NB4 (cell line): ENCODE measurements around the gene DGCR6L.
"Not testable (repeated sequence)": the region's sequence is repeated elsewhere in the genome, so short reads cannot be mapped to it uniquely, and the experiment has no call there.

Experiments
- DNase-seq: peaks from one replicate; pipeline ENCODE4 v3.0.0; 2010; ENCODE audit warnings: low read depth
- H3K4me3 ChIP-seq: one replicate; pipeline ENCODE4 v1.5.1; 2011; ENCODE audit warnings: mild to moderate bottlenecking, low read depth, low read length, moderate library complexity
- CTCF ChIP-seq: IDR thresholded peaks from one replicate; pipeline ENCODE4 v1.5.1; 2012; ENCODE audit warnings: low read depth, low read length
- MYC ChIP-seq: IDR thresholded peaks from 2 replicates; pipeline ENCODE4 v1.6.1; 2011; ENCODE audit warnings: low read depth, low read length
- POLR2A ChIP-seq: IDR thresholded peaks from 2 replicates; pipeline ENCODE4 v1.6.1; 2011; ENCODE audit warnings: mild to moderate bottlenecking; ENCODE audit not compliant: insufficient read length; ENCODE audit errors: extremely low read depth
- TF ChIP-seq, protein P1 (sequence below): IDR thresholded peaks from 2 replicates; pipeline ENCODE4 v1.6.1; 2011; ENCODE audit warnings: low read depth, low read length

The DGCR6L gene

GRCh38 chr22:20285473-20286311, 34.2 kb downstream of the DGCR6L start:
- H3K4me3 ChIP-seq = not testable (repeated sequence)
- DNase-seq = peak; percentile 72
- peak; percentile 63 for TF ChIP-seq CTCF

- no peak for DNase-seq
- TF ChIP-seq, protein P1, sequence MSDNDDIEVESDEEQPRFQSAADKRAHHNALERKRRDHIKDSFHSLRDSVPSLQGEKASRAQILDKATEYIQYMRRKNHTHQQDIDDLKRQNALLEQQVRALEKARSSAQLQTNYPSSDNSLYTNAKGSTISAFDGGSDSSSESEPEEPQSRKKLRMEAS = no peak
- TF ChIP-seq MYC (no peak), CTCF (no peak), POLR2A (no peak)
- H3K4me3 ChIP-seq = no peak overlapping the region
Measured at GRCh38 chr22:20284471-20285086, 35.3 kb downstream of the DGCR6L start.

GRCh38 chr22:20283674-20284066, 36.2 kb downstream of the DGCR6L start:
- H3K4me3 ChIP-seq = no peak overlapping the region
- DNase-seq = no peak

DNA sequence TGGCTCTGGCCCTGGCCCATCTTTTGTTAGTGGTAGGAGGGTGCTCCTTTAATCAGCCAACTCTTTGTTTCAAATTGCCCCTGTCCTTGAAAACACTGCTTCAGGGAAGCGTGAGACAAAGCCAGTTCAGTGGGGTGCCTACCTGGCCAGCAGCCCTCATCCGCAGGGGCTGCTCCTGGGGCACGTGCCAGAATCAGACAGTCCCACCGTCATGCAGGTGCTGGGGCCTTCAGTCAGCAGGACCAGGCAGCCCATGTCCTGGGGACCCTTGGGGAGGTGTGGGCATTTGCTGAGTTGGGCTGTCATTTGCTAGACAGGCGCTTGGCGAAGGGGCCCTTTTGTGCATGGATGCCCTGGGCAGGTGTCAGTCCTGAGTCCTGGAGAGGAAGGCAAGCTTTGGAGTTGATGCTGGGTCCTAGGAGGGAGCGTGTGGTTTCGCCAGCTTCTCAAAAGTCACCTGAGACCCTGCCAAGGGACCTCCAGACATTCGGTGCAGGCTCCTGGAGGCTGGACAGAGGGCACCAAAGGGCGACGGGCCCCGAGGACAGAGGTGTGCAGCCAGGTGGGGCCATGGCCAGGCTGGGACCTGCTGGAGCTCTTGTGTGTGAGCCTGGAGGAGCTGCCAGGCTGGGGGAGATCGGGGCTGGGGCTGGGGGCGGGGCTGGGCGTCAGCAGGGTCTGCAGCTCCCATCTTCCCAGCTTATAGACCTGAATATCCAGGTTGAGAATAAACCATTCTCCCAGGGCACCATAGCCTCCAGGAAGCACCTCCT, 36.8 kb downstream of the DGCR6L start:
- DNase-seq = no peak
- no peak for TF ChIP-seq MYC
- no peak for TF ChIP-seq CTCF
- TF ChIP-seq POLR2A = no peak
- TF ChIP-seq, protein P1 = no peak
- no peak overlapping the region for H3K4me3 ChIP-seq

More at GRCh38 chr22:20283674-20284066, 36.2 kb downstream of the DGCR6L start:
- TF ChIP-seq MYC (no peak), CTCF (no peak), POLR2A (no peak)
- TF ChIP-seq, protein P1 = no peak

- no peak overlapping the region for H3K4me3 ChIP-seq
- no peak for DNase-seq
Measured at GRCh38 chr22:20281891-20282290, 38.0 kb downstream of the DGCR6L start.

GRCh38 chr22:20281473-20281872, 38.4 kb downstream of the DGCR6L start:
- not testable (repeated sequence) for H3K4me3 ChIP-seq, DNase-seq

More at GRCh38 chr22:20281891-20282290, 38.0 kb downstream of the DGCR6L start:
- TF ChIP-seq, protein P1 = no peak
- TF ChIP-seq POLR2A = no peak
- TF ChIP-seq MYC = no peak
